MM.1S (cell line): ENCODE measurements around the gene SUMO1.

ENCODE experiments used
- EZH2 ChIP-seq: fragments of 300-600 bp; sonication (generic); optimal IDR thresholded peaks from 2 replicates; pipeline ENCODE3; 2017; ENCODE audit warnings: low read depth, mild to moderate bottlenecking, antibody characterized with exemption, low read length, mixed read lengths
- TF ChIP-seq, protein P1 (sequence below): fragments of 300-600 bp; sonication (generic); IDR thresholded peaks from 2 replicates; pipeline ENCODE4 v1.5.1; 2016; ENCODE audit warnings: antibody characterized with exemption, low read length, mixed read lengths

DNA sequence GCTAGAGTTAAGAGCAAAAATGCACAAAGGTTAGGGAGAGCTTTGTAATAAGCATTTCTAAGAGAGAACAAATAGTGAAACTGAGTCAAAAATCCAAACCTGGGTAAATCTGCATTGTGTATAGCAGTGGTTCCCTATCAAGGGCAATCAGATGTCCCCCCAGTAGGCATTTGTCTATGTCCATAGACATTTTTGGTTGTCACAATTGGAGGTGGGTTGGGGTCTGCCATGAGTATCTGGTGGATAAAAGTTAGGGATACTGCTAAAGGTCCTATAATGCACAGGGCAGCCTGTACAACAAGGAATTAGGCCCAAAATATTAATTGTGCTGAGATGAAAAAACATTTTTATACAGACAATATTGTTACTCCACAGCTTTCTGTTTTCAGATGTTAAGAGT is 48.2 kb upstream of the SUMO1 start:
- TF ChIP-seq, protein P1, sequence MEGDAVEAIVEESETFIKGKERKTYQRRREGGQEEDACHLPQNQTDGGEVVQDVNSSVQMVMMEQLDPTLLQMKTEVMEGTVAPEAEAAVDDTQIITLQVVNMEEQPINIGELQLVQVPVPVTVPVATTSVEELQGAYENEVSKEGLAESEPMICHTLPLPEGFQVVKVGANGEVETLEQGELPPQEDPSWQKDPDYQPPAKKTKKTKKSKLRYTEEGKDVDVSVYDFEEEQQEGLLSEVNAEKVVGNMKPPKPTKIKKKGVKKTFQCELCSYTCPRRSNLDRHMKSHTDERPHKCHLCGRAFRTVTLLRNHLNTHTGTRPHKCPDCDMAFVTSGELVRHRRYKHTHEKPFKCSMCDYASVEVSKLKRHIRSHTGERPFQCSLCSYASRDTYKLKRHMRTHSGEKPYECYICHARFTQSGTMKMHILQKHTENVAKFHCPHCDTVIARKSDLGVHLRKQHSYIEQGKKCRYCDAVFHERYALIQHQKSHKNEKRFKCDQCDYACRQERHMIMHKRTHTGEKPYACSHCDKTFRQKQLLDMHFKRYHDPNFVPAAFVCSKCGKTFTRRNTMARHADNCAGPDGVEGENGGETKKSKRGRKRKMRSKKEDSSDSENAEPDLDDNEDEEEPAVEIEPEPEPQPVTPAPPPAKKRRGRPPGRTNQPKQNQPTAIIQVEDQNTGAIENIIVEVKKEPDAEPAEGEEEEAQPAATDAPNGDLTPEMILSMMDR, result no peak
- TF ChIP-seq EZH2, result no peak
